ENCODE measurements around the gene LIX1L. TPM values are rescaled to one million over a fixed set of nuclear protein-coding genes. Genes with fewer than 3 reads are reported as not detected.

Gene LIX1L
- total and polyA plus RNA-seq, 2 experiments from 2014 or later, result 14.0 to 16.3 TPM

GRCh38 chr1:145944532-145944931, 13.3 kb downstream of the LIX1L start:
- TF ChIP-seq EZH2phosphoT487 (IDR thresholded peaks at IDR 0.05; ENCODE audit: low read depth, severe bottlenecking, unreplicated experiment) (no peak), EZH2 (IDR thresholded peaks at IDR 0.05; ENCODE audit: borderline replicate concordance) (no peak), CTCF (IDR thresholded peaks at IDR 0.05; ENCODE audit: poor library complexity) (no peak)
- no peaks in the 10 kb centered on the region for H3K36me3 ChIP-seq (replicated peaks; ENCODE audit: insufficient read depth, low read depth)

GRCh38 chr1:145942871-145943270, 14.9 kb downstream of the LIX1L start:
- Histone ChIP-seq H3K36me3 (replicated peaks; ENCODE audit: insufficient read depth, low read depth) (no peaks in the 10 kb centered on the region), H3K9me2 (replicated peaks; ENCODE audit: insufficient read depth) (no peaks in the 10 kb centered on the region), H3K4me1 (ENCODE audit: insufficient read depth) (no peaks in the 10 kb centered on the region), H2AFZ (no peak overlapping the region), H3K27me3 (no peaks in the 10 kb centered on the region), H3K9me3 (ENCODE audit: low read depth) (no peaks in the 10 kb centered on the region), H3K79me2 (peaks cover 2% of the 10 kb centered on the region), H3K4me3 (no peak overlapping the region), H4K20me1 (ENCODE audit: insufficient read depth, poor library complexity, severe bottlenecking) (no peaks in the 10 kb centered on the region), H3K4me2 (no peak overlapping the region), H3K27ac (no peak overlapping the region)
- WGBS (ENCODE audit: low lambda C conversion rate, missing lambda C conversion rate), result 85% methylated on average over 6 of the region's 6 CpGs
- no peak for DNase-seq (ENCODE audit: low spot score)
- TF ChIP-seq CTCF (IDR thresholded peaks at IDR 0.05; ENCODE audit: poor library complexity), result no peak
- no peak for TF ChIP-seq EZH2phosphoT487 (IDR thresholded peaks at IDR 0.05; ENCODE audit: low read depth, severe bottlenecking, unreplicated experiment)
- no peak for TF ChIP-seq EZH2 (IDR thresholded peaks at IDR 0.05; ENCODE audit: borderline replicate concordance)

More at GRCh38 chr1:145944532-145944931, 13.3 kb downstream of the LIX1L start:
- no peaks in the 10 kb centered on the region for H3K9me2 ChIP-seq (replicated peaks; ENCODE audit: insufficient read depth)
- no peak overlapping the region for H3K27ac ChIP-seq
- H2AFZ ChIP-seq, result no peak overlapping the region
- no peaks in the 10 kb centered on the region for H3K27me3 ChIP-seq
- H3K4me1 ChIP-seq (ENCODE audit: insufficient read depth), result no peaks in the 10 kb centered on the region
- no peaks in the 10 kb centered on the region for H3K9me3 ChIP-seq (ENCODE audit: low read depth)
- H4K20me1 ChIP-seq (ENCODE audit: insufficient read depth, poor library complexity, severe bottlenecking), result no peaks in the 10 kb centered on the region
- WGBS (ENCODE audit: low lambda C conversion rate, missing lambda C conversion rate), result 100% methylated on average over 3 of the region's 3 CpGs
- no peak overlapping the region for H3K4me3 ChIP-seq
- no peak overlapping the region for H3K4me2 ChIP-seq
- DNase-seq (ENCODE audit: low spot score), result no peak
- H3K79me2 ChIP-seq, result peaks cover 2% of the 10 kb centered on the region

GRCh38 chr1:145942405-145942804, 15.4 kb downstream of the LIX1L start:
- Histone ChIP-seq H3K4me3 (no peak overlapping the region), H3K27me3 (no peaks in the 10 kb centered on the region), H4K20me1 (ENCODE audit: insufficient read depth, poor library complexity, severe bottlenecking) (no peaks in the 10 kb centered on the region), H3K4me1 (ENCODE audit: insufficient read depth) (no peaks in the 10 kb centered on the region), H3K27ac (no peak overlapping the region), H3K36me3 (replicated peaks; ENCODE audit: insufficient read depth, low read depth) (no peaks in the 10 kb centered on the region), H3K9me2 (replicated peaks; ENCODE audit: insufficient read depth) (no peaks in the 10 kb centered on the region), H3K4me2 (no peak overlapping the region), H3K9me3 (ENCODE audit: low read depth) (no peaks in the 10 kb centered on the region), H3K79me2 (peaks cover 2% of the 10 kb centered on the region), H2AFZ (no peak overlapping the region)
- 88% methylated on average over 4 of the region's 4 CpGs for WGBS (ENCODE audit: low lambda C conversion rate, missing lambda C conversion rate)
- DNase-seq (ENCODE audit: low spot score), result no peak
- TF ChIP-seq EZH2phosphoT487 (IDR thresholded peaks at IDR 0.05; ENCODE audit: low read depth, severe bottlenecking, unreplicated experiment), result no peak

- peaks cover 3% of the 10 kb centered on the region for H3K4me1 ChIP-seq (ENCODE audit: insufficient read depth)
- no peak overlapping the region for H3K27ac ChIP-seq
- H3K79me2 ChIP-seq, result no peaks in the 10 kb centered on the region
- H3K9me3 ChIP-seq (ENCODE audit: low read depth), result no peaks in the 10 kb centered on the region
- no peak for DNase-seq (ENCODE audit: low spot score)
- WGBS (ENCODE audit: low lambda C conversion rate, missing lambda C conversion rate), result 100% methylated on average over 1 of the region's 1 CpG
- no peaks in the 10 kb centered on the region for H3K27me3 ChIP-seq
- H3K9me2 ChIP-seq (replicated peaks; ENCODE audit: insufficient read depth), result no peaks in the 10 kb centered on the region
- TF ChIP-seq EZH2 (IDR thresholded peaks at IDR 0.05; ENCODE audit: borderline replicate concordance) (no peak), EZH2phosphoT487 (IDR thresholded peaks at IDR 0.05; ENCODE audit: low read depth, severe bottlenecking, unreplicated experiment) (no peak), CTCF (IDR thresholded peaks at IDR 0.05; ENCODE audit: poor library complexity) (no peak)
- no peak overlapping the region for H3K4me3 ChIP-seq
- no peak overlapping the region for H3K4me2 ChIP-seq
- H4K20me1 ChIP-seq (ENCODE audit: insufficient read depth, poor library complexity, severe bottlenecking), result no peaks in the 10 kb centered on the region
- H3K36me3 ChIP-seq (replicated peaks; ENCODE audit: insufficient read depth, low read depth), result no peaks in the 10 kb centered on the region
- no peak overlapping the region for H2AFZ ChIP-seq
Measured at GRCh38 chr1:145937436-145937835, 20.4 kb downstream of the LIX1L start.
